IPS-NIHi7 (cell line): Measurements from ENCODE around the gene LRRC41.
"Not testable (repeated sequence)": the region's sequence is repeated elsewhere in the genome, so short reads cannot be mapped to it uniquely, and the experiment has no call there.

Source experiments
- DNase-seq: peaks from one replicate; pipeline ENCODE4 v3.0.0; 2012; ENCODE audit warnings: mixed read lengths; ENCODE audit errors: extremely low spot score

The LRRC41 gene

GRCh38 chr1:46303038-46303871 is at the start of gene LRRC41, which contains the start of gene UQCRH:
Gene LRRC41 (minus strand): TSS chr1:46303616. CDS start chr1:46303322, 294 bp downstream.
Gene UQCRH (plus strand): TSS chr1:46303698. CDS start chr1:46303767, 69 bp downstream.
- peak; percentile 87 for DNase-seq

GRCh38 chr1:46352363-46352762 is 48.9 kb upstream of the LRRC41 start:
- DNase-seq, result no peak

GRCh38 chr1:46345281-46345680 is 41.9 kb upstream of the LRRC41 start:
- no peak for DNase-seq

- no peak for DNase-seq
Measured at GRCh38 chr1:46344481-46344880, 41.1 kb upstream of the LRRC41 start.

- no peak for DNase-seq
Measured at GRCh38 chr1:46343705-46344104, 40.3 kb upstream of the LRRC41 start.

- no peak for DNase-seq
Measured at GRCh38 chr1:46343351-46343695, 39.9 kb upstream of the LRRC41 start.

GRCh38 chr1:46342677-46343350 is 39.4 kb upstream of the LRRC41 start:
- no peak for DNase-seq

GRCh38 chr1:46342084-46342656 is 38.8 kb upstream of the LRRC41 start:
- peak; percentile 27 for DNase-seq

- no peak for DNase-seq
Measured at GRCh38 chr1:46341222-46342083, 38.0 kb upstream of the LRRC41 start.

- peak; percentile 85 for DNase-seq
Measured at GRCh38 chr1:46340404-46341221, 37.2 kb upstream of the LRRC41 start, which contains the start of gene NSUN4. Gene NSUN4 (plus strand): TSS chr1:46340807. CDS start chr1:46340827, 20 bp downstream.

- not testable (repeated sequence) for DNase-seq
Measured at GRCh38 chr1:46337409-46337808, 34.0 kb upstream of the LRRC41 start.

- DNase-seq, result no peak
Measured at GRCh38 chr1:46335081-46335480, 31.7 kb upstream of the LRRC41 start.

- no peak for DNase-seq
Measured at GRCh38 chr1:46334030-46334384, 30.6 kb upstream of the LRRC41 start.

GRCh38 chr1:46333300-46334029 is 30.0 kb upstream of the LRRC41 start:
- peak; percentile 72 for DNase-seq

- DNase-seq, result not testable (repeated sequence)
Measured at GRCh38 chr1:46331786-46332540, 28.5 kb upstream of the LRRC41 start.

GRCh38 chr1:46330381-46330780 is 27.0 kb upstream of the LRRC41 start:
- not testable (repeated sequence) for DNase-seq

GRCh38 chr1:46329807-46330206 is 26.4 kb upstream of the LRRC41 start:
- not testable (repeated sequence) for DNase-seq

GRCh38 chr1:46328182-46328581 is 24.8 kb upstream of the LRRC41 start:
- not testable (repeated sequence) for DNase-seq
